Measurements from ENCODE around the gene HHAT. TPM values are rescaled to one million over a fixed set of nuclear protein-coding genes. Genes with fewer than 3 reads are reported as not detected.
A peak's percentile ranks its signal among the peaks of the same experiment; 100 is the strongest.

Gene HHAT
- polyA plus RNA-seq, 3 donors = 1.1 to 1.6 (median 1.5) TPM

DNA sequence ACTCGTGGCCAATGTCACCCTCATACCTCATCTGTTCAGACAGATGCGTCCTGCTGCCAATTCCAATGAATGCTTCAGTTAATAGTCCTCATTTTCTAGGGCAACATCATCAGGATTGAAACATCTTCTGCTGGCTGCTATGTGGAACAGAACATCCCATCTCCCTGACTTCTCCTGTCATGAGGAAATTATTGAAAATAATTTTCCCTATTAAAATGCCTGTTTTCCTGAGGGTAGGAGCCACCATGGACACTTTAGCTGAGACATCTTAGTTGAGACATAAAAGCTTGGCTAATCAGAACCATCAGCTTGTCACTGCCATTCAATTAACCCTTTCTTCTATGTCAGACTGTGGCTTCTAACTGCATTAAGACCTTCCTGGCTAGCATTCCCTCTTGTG is 396.1 kb downstream of the HHAT start:
- H3K27me3 Mint-ChIP-seq (ENCODE audit: low read depth in 3 of 3) = peaks cover 0 to 2% (median 0%) of the 10 kb centered on the region in 3 donors
- Histone ChIP-seq H2AFZ (ENCODE audit: insufficient read depth, low read depth, low read length, poor library complexity, severe bottlenecking) (no peak overlapping the region), H3K27me3 (ENCODE audit: control insufficient read depth in 2 of 2, insufficient read depth in 2 of 2, low read length in 2 of 2) (no peaks in the 10 kb centered on the region), H3K4me2 (replicated peaks; ENCODE audit: extremely low read depth, low read length, poor library complexity, severe bottlenecking) (no peak overlapping the region), H4K20me1 (ENCODE audit: insufficient read depth, low read length) (no peaks in the 10 kb centered on the region), H3K79me2 (ENCODE audit: insufficient read depth, low read length) (no peaks in the 10 kb centered on the region), H3K9me3 (replicated peaks in 1 of 2; ENCODE audit: control insufficient read depth in 1 of 2, insufficient read depth in 1 of 2, low read length in 2 of 2) (no peaks in the 10 kb centered on the region), H3K27ac (ENCODE audit: low read depth in 1 of 2, low read length in 2 of 2) (no peak overlapping the region), H3K9ac (ENCODE audit: insufficient read depth, low read length, poor library complexity, severe bottlenecking) (no peak overlapping the region), H3K4me1 (ENCODE audit: control insufficient read depth in 1 of 2, insufficient read depth in 2 of 2, low read length in 2 of 2) (no peaks in the 10 kb centered on the region), H3K4me3 (replicated peaks in 1 of 3; ENCODE audit: low read depth in 2 of 3, low read length in 3 of 3) (no peak overlapping the region), H3K36me3 (replicated peaks in 1 of 2; ENCODE audit: control insufficient read depth in 1 of 2, insufficient read depth in 2 of 2, low read length in 2 of 2) (no peaks in the 10 kb centered on the region)
- H3K36me3 Mint-ChIP-seq = no peaks in the 10 kb centered on the region
- no peak for DNase-seq
- intact Hi-C loops (cut with micrococcal nuclease) = no loop called here
- H3K4me1 Mint-ChIP-seq = no peaks in the 10 kb centered on the region
- 55% methylated on average over 1 of the region's 2 CpGs for WGBS (ENCODE audit: insufficient coverage)
- TF ChIP-seq, protein P1, sequence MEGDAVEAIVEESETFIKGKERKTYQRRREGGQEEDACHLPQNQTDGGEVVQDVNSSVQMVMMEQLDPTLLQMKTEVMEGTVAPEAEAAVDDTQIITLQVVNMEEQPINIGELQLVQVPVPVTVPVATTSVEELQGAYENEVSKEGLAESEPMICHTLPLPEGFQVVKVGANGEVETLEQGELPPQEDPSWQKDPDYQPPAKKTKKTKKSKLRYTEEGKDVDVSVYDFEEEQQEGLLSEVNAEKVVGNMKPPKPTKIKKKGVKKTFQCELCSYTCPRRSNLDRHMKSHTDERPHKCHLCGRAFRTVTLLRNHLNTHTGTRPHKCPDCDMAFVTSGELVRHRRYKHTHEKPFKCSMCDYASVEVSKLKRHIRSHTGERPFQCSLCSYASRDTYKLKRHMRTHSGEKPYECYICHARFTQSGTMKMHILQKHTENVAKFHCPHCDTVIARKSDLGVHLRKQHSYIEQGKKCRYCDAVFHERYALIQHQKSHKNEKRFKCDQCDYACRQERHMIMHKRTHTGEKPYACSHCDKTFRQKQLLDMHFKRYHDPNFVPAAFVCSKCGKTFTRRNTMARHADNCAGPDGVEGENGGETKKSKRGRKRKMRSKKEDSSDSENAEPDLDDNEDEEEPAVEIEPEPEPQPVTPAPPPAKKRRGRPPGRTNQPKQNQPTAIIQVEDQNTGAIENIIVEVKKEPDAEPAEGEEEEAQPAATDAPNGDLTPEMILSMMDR (IDR thresholded peaks at IDR 0.05) = no peak
- no peaks in the 10 kb centered on the region for H3K9me3 Mint-ChIP-seq
- H3K27ac Mint-ChIP-seq = no peak overlapping the region
- no peak overlapping the region for H3K4me3 Mint-ChIP-seq

Small RNA genes lying within 50 kb of the gene (small RNA-seq; reads per million reads assigned to genes)
- gene RNU5A-8P (ENCODE audit: insufficient read length, low read depth) = 41.6 reads per million, percentile 93 among the genes with 10 or more reads in this experiment

Other genes starting within 250 kb of the HHAT start
- gene SERTAD4, start 96.1 kb upstream of the HHAT start, polyA plus RNA-seq = not detected